Measurements from ENCODE around the gene TERT. TPM values are rescaled to one million over a fixed set of nuclear protein-coding genes. Genes with fewer than 3 reads are reported as not detected.

The TERT gene
- total RNA-seq, 1 donor from 2014 or later = 0.28 TPM

- TF ChIP-seq, protein P1, sequence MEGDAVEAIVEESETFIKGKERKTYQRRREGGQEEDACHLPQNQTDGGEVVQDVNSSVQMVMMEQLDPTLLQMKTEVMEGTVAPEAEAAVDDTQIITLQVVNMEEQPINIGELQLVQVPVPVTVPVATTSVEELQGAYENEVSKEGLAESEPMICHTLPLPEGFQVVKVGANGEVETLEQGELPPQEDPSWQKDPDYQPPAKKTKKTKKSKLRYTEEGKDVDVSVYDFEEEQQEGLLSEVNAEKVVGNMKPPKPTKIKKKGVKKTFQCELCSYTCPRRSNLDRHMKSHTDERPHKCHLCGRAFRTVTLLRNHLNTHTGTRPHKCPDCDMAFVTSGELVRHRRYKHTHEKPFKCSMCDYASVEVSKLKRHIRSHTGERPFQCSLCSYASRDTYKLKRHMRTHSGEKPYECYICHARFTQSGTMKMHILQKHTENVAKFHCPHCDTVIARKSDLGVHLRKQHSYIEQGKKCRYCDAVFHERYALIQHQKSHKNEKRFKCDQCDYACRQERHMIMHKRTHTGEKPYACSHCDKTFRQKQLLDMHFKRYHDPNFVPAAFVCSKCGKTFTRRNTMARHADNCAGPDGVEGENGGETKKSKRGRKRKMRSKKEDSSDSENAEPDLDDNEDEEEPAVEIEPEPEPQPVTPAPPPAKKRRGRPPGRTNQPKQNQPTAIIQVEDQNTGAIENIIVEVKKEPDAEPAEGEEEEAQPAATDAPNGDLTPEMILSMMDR (IDR thresholded peaks at IDR 0.05; ENCODE audit: unreplicated experiment) = no peak
- H3K4me3 Mint-ChIP-seq (ENCODE audit: unreplicated experiment) = no peak overlapping the region
- no peak for DNase-seq (ENCODE audit: low spot score)
- peak overlapping the region; percentile 37 for H3K27ac Mint-ChIP-seq (ENCODE audit: unreplicated experiment)
- H3K27me3 Mint-ChIP-seq (ENCODE audit: unreplicated experiment) = peaks cover 6% of the 10 kb centered on the region
- H3K4me1 Mint-ChIP-seq (ENCODE audit: unreplicated experiment) = no peaks in the 10 kb centered on the region
- H3K9me3 Mint-ChIP-seq (ENCODE audit: unreplicated experiment) = no peaks in the 10 kb centered on the region
- H3K36me3 Mint-ChIP-seq (ENCODE audit: low read depth, unreplicated experiment) = peaks cover 12% of the 10 kb centered on the region
Measured at GRCh38 chr5:1216211-1216917, 78.5 kb downstream of the TERT start.

GRCh38 chr5:1215320-1216096 is 79.4 kb downstream of the TERT start:
- no peaks in the 10 kb centered on the region for H3K4me1 Mint-ChIP-seq (ENCODE audit: unreplicated experiment)
- no peak for DNase-seq (ENCODE audit: low spot score)
- H3K4me3 Mint-ChIP-seq (ENCODE audit: unreplicated experiment) = no peak overlapping the region
- TF ChIP-seq, protein P1 (IDR thresholded peaks at IDR 0.05; ENCODE audit: unreplicated experiment) = no peak
- peaks cover 7% of the 10 kb centered on the region for H3K27me3 Mint-ChIP-seq (ENCODE audit: unreplicated experiment)
- H3K9me3 Mint-ChIP-seq (ENCODE audit: unreplicated experiment) = no peaks in the 10 kb centered on the region
- peak overlapping the region; percentile 37 for H3K27ac Mint-ChIP-seq (ENCODE audit: unreplicated experiment)
- peaks cover 12% of the 10 kb centered on the region for H3K36me3 Mint-ChIP-seq (ENCODE audit: low read depth, unreplicated experiment)

DNA sequence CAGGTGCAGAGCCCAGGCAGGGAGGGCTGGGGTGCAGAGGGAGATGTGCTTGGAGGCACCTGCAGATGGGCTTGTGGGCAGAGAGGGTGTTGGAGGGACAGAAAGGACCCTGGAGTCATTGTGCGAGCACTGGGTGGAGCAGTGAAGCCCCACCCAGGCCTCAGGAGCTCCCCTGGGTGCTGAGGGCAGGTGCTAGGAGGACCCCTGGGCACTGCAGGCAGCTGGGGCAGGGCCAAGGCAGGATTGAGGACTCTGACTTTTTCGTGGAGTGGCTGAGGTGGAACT is 80.0 kb downstream of the TERT start:
- no peak overlapping the region for H3K4me3 Mint-ChIP-seq (ENCODE audit: unreplicated experiment)
- H3K27me3 Mint-ChIP-seq (ENCODE audit: unreplicated experiment) = peaks cover 11% of the 10 kb centered on the region
- peaks cover 12% of the 10 kb centered on the region for H3K36me3 Mint-ChIP-seq (ENCODE audit: low read depth, unreplicated experiment)
- no peak for DNase-seq (ENCODE audit: low spot score)
- no peaks in the 10 kb centered on the region for H3K4me1 Mint-ChIP-seq (ENCODE audit: unreplicated experiment)
- no peak overlapping the region for H3K27ac Mint-ChIP-seq (ENCODE audit: unreplicated experiment)
- no peaks in the 10 kb centered on the region for H3K9me3 Mint-ChIP-seq (ENCODE audit: unreplicated experiment)
- TF ChIP-seq, protein P1 (IDR thresholded peaks at IDR 0.05; ENCODE audit: unreplicated experiment) = no peak

GRCh38 chr5:1214163-1214935 is 80.5 kb downstream of the TERT start:
- Mint-ChIP-seq H3K4me3 (ENCODE audit: unreplicated experiment) (no peak overlapping the region), H3K27ac (ENCODE audit: unreplicated experiment) (no peak overlapping the region), H3K36me3 (ENCODE audit: low read depth, unreplicated experiment) (peaks cover 12% of the 10 kb centered on the region), H3K27me3 (ENCODE audit: unreplicated experiment) (peaks cover 11% of the 10 kb centered on the region), H3K4me1 (ENCODE audit: unreplicated experiment) (no peaks in the 10 kb centered on the region), H3K9me3 (ENCODE audit: unreplicated experiment) (no peaks in the 10 kb centered on the region)
- TF ChIP-seq, protein P1 (IDR thresholded peaks at IDR 0.05; ENCODE audit: unreplicated experiment) = no peak
- no peak for DNase-seq (ENCODE audit: low spot score)

All from endothelial cell (in vitro differentiated cells).